K562 (cell line): Measurements from ENCODE around the gene ZP3. TPM values are rescaled to one million over a fixed set of nuclear protein-coding genes. Genes with fewer than 3 reads are reported as not detected.

Experiments used
- BACH1 ChIP-seq: fragments of 200-800 bp; sonication (Bioruptor generic); IDR thresholded peaks from 2 replicates; pipeline ENCODE4 v1.6.1; 2016; ENCODE audit warnings: missing genetic modification characterization, missing compliant biosample characterization
- CBFA2T2 ChIP-seq: fragments of 450-650 bp; conservative IDR thresholded peaks from 2 replicates; pipeline ENCODE4 v1.6.1; 2017; ENCODE audit warnings: mild to moderate bottlenecking
- E2F1 ChIP-seq: sonication (generic); formaldehyde crosslinking; IDR thresholded peaks from 2 replicates; pipeline ENCODE4 v1.8.1; 2023; ENCODE audit warnings: mild to moderate bottlenecking, missing genetic modification reagents, moderate library complexity
- ELF2 ChIP-seq: fragments of 250-450 bp; sonication (Bioruptor Pico); IDR thresholded peaks from 2 replicates; pipeline ENCODE4 v1.5.0; 2021; ENCODE audit warnings: mild to moderate bottlenecking
- EP400 ChIP-seq: fragments of 450-650 bp; IDR thresholded peaks from 2 replicates; pipeline ENCODE4 v1.6.1; 2017; ENCODE audit warnings: antibody characterized with exemption, mild to moderate bottlenecking, moderate library complexity
- FOXO4 ChIP-seq: fragments of 450-650 bp; formaldehyde crosslinking; IDR thresholded peaks from 2 replicates; pipeline ENCODE4 v1.4.0; 2020; ENCODE audit warnings: mild to moderate bottlenecking, moderate library complexity
- GABPA ChIP-seq: fragments of 200-800 bp; sonication (Bioruptor generic); conservative IDR thresholded peaks from 2 replicates; pipeline ENCODE4 v1.6.1; 2016; ENCODE audit warnings: low read depth, missing genetic modification characterization, missing compliant biosample characterization
- HDAC2 ChIP-seq: fragments of 450-650 bp; IDR thresholded peaks from 2 replicates; pipeline ENCODE4 v1.6.1; 2016; ENCODE audit warnings: mild to moderate bottlenecking
- HDAC6 ChIP-seq: IDR thresholded peaks from 2 replicates; pipeline ENCODE4 v1.6.1; 2012; ENCODE audit warnings: low read depth, mild to moderate bottlenecking, control low read depth, inconsistent platforms, low read length, moderate library complexity
- HNRNPUL1 ChIP-seq: fragments of 200-400 bp; formaldehyde crosslinking; IDR thresholded peaks from 2 replicates; pipeline ENCODE4 v1.6.1; 2017; ENCODE audit warnings: low read length
- KDM4B ChIP-seq, 2 experiments: fragments of 450-650 bp in 1 of 2; sonication (generic) in 1 of 2; IDR thresholded peaks; 2 replicates each; pipeline ENCODE4 v1.6.1; 2016 to 2017; ENCODE audit warnings: borderline replicate concordance in 2 of 2, antibody characterized with exemption in 1 of 2, low read depth in 1 of 2, mild to moderate bottlenecking in 1 of 2
- KLF6 ChIP-seq: fragments of 250-450 bp; sonication (Bioruptor Pico); IDR thresholded peaks from 2 replicates; pipeline ENCODE4 v1.4.0; 2020; ENCODE audit warnings: mild to moderate bottlenecking, moderate library complexity, borderline replicate concordance
- MYBL2 ChIP-seq, 2 experiments: fragments of 450-650 bp in 1 of 2; sonication (generic) in 1 of 2; formaldehyde crosslinking in 1 of 2; IDR thresholded peaks; 2 replicates each; pipeline versions ENCODE4 v1.6.1 to v1.8.1; 2017 to 2022; ENCODE audit warnings: borderline replicate concordance in 1 of 2, inconsistent platforms in 1 of 2, low read depth in 1 of 2, mild to moderate bottlenecking in 1 of 2, missing genetic modification reagents in 1 of 2, moderate library complexity in 1 of 2
- NCOA1 ChIP-seq: fragments of 450-650 bp; IDR thresholded peaks from 2 replicates; pipeline ENCODE4 v1.6.1; 2016; ENCODE audit warnings: low read depth
- NFRKB ChIP-seq: fragments of 450-650 bp; IDR thresholded peaks from 2 replicates; pipeline ENCODE4 v1.6.1; 2016; ENCODE audit warnings: low read depth
- POLR2A ChIP-seq: fragments of 450-650 bp; conservative IDR thresholded peaks from 2 replicates; pipeline ENCODE4 v1.6.1; 2016
- POLR2AphosphoS5 ChIP-seq: IDR thresholded peaks from 2 replicates; pipeline ENCODE4 v1.6.1; 2011; ENCODE audit warnings: mild to moderate bottlenecking, low read depth, low read length, moderate library complexity; ENCODE audit not compliant: control insufficient read depth, insufficient read depth
- SRSF9 ChIP-seq: fragments of 200-400 bp; formaldehyde crosslinking; IDR thresholded peaks from 2 replicates; pipeline ENCODE4 v1.6.1; 2017; ENCODE audit warnings: low read depth, low read length, borderline replicate concordance
- STAT6 ChIP-seq: sonication (generic); formaldehyde crosslinking; IDR thresholded peaks from 2 replicates; pipeline ENCODE4 v1.8.1; 2023; ENCODE audit warnings: mild to moderate bottlenecking, missing genetic modification reagents
- XRCC5 ChIP-seq: fragments of 200-400 bp; formaldehyde crosslinking; IDR thresholded peaks from 2 replicates; pipeline ENCODE4 v1.6.1; 2017; ENCODE audit warnings: low read depth, mild to moderate bottlenecking, low read length
- ZNF23 ChIP-seq: fragments of 250-450 bp; sonication (Bioruptor Pico); IDR thresholded peaks from 2 replicates; pipeline ENCODE4 v1.4.0; 2020; ENCODE audit warnings: mild to moderate bottlenecking
- ZNF316 ChIP-seq: fragments of 450-650 bp; IDR thresholded peaks from 2 replicates; pipeline ENCODE4 v1.6.1; 2016
- polyA plus RNA-seq, 8 experiments: library from polyadenylated mRNA; depleted of rRNA in 4 of 8; stranded (reverse) in 5 of 8; unstranded in 3 of 8; fragments of >200 nt; fragmentation: Nextera tagmentation in 2 of 8; fragmentation: Illumina TruSeq in 1 of 8; extraction: Ambion mirVana in 2 of 8; extraction: Trizol in 1 of 8; gene quantifications; 2 replicates each; pipeline versions ENCODE4 v1.2.1 to v1.2.3, GENCODE V29; 2011 to 2014; ENCODE audit warnings: inconsistent platforms in 1 of 8, missing spikeins in 1 of 8
- total RNA-seq, 7 experiments: library from RNA; depleted of rRNA in 6 of 7; stranded (reverse); fragments of >200 nt in 6 of 7; fragmentation: Illumina TruSeq in 2 of 7; extraction: Trizol in 2 of 7; gene quantifications; 2 replicates each; pipeline versions ENCODE4 v1.2.1 to v1.2.3, GENCODE V29; 2011 to 2021; ENCODE audit warnings: low replicate concordance in 1 of 7

The ZP3 gene
- total and polyA plus RNA-seq, 9 of the 15 experiments (the other 6 are each of a cell fraction or from before 2014, with no cell fraction given), result 1.4 to 3.8 (median 2.4) TPM

GRCh38 chr7:76383089-76383944 is 41.4 kb upstream of the ZP3 start (continued):
- TF ChIP-seq HNRNPUL1 (no peak), SRSF9 (no peak), ZNF316 (no peak), ELF2 (no peak), E2F1 (CRISPR knock-in tag) (no peak), FOXO4 (no peak), ZNF23 (CRISPR knock-in tag) (no peak), NCOA1 (peak; percentile 52; the same call in 1 of the 2 replicates), HDAC6 (no peak), EP400 (peak; percentile 21), MYBL2 (IDR thresholded peaks at IDR 0.05; ENCODE audit: low read depth) (peak; percentile 77), MYBL2 (CRISPR knock-in tag; IDR thresholded peaks at IDR 0.05; ENCODE audit: borderline replicate concordance) (no peak), STAT6 (CRISPR knock-in tag) (no peak), POLR2AphosphoS5 (no peak), HDAC2 (peak; percentile 84; the same call in 1 of the 2 replicates), POLR2A (peak; percentile 66; the same call in 1 of the 2 replicates), KLF6 (no peak), NFRKB (peak; percentile 76; the same call in 1 of the 2 replicates), XRCC5 (0 out of 2 replicates have a peak, but pooled peaks have one; percentile 43), KDM4B (IDR thresholded peaks at IDR 0.05; ENCODE audit: borderline replicate concordance in 2 of 2, low read depth in 1 of 2) (no peak), BACH1 (no peak), CBFA2T2 (no peak), GABPA (tag) (no peak)
